MCF 10A (cell line): ENCODE results near the gene SLF2. TPM values are rescaled to one million over a fixed set of nuclear protein-coding genes. Genes with fewer than 3 reads are reported as not detected.

Experiments used
- BruUV-seq: library from RNA; stranded (reverse); fragments of 400-500 nt; replicated peaks from 2 replicates; lab custom pipeline; 2021; lab: Mats Ljungman, UMichigan
- CTCF ChIA-PET: fragments of 300-600 bp; sonication (Branson Sonifier 250); formaldehyde crosslinking; extraction: SDS; loops from one replicate; lab custom pipeline; 2021; ENCODE audit warnings: antibody characterized with exemption, inconsistent platforms; lab: Yijun Ruan, JAX
- POLR2A ChIA-PET: fragments of 300-600, 350-650 bp; sonication (Branson Sonifier 250); formaldehyde crosslinking; extraction: SDS; loops from one replicate; lab custom pipeline; 2020; ENCODE audit warnings: antibody characterized with exemption, inconsistent platforms; lab: Yijun Ruan, JAX
- DNase-seq: peaks from one replicate; pipeline ENCODE4 v3.0.0-alpha.2; 2018; ENCODE audit not compliant: unreplicated experiment
- H3K27ac Mint-ChIP-seq: one replicate; pipeline ENCODE4 v1.8.0; 2022; ENCODE audit warnings: mild to moderate bottlenecking, low read depth, mixed read lengths; ENCODE audit not compliant: unreplicated experiment
- H3K27me3 Mint-ChIP-seq: one replicate; pipeline ENCODE4 v1.8.0; 2022; ENCODE audit warnings: mixed read lengths; ENCODE audit not compliant: insufficient read depth, unreplicated experiment
- H3K36me3 Mint-ChIP-seq: one replicate; pipeline ENCODE4 v1.8.0; 2022; ENCODE audit warnings: mild to moderate bottlenecking, moderate library complexity, mixed read lengths; ENCODE audit not compliant: insufficient read depth, unreplicated experiment
- H3K4me1 Mint-ChIP-seq: one replicate; pipeline ENCODE4 v1.8.0; 2022; ENCODE audit warnings: mixed read lengths; ENCODE audit not compliant: insufficient read depth, unreplicated experiment
- H3K4me3 Mint-ChIP-seq: one replicate; pipeline ENCODE4 v1.8.0; 2022; ENCODE audit warnings: mild to moderate bottlenecking, moderate library complexity, mixed read lengths; ENCODE audit not compliant: unreplicated experiment
- H3K9me3 Mint-ChIP-seq: one replicate; pipeline ENCODE4 v1.8.0; 2022; ENCODE audit warnings: mixed read lengths; ENCODE audit not compliant: unreplicated experiment
- intact Hi-C: fragments of 100-400 bp; cut with micrococcal nuclease; formaldehyde crosslinking; loops from 2 replicates; pipeline ENCODE4 v1.14.1; 2022
- total RNA-seq: library from RNA; stranded (reverse); gene quantifications from 2 replicates; pipeline ENCODE4 v1.2.3, GENCODE V29; 2022
- TF ChIP-seq, protein P1 (sequence below): fragments of 200-600 bp; IDR thresholded peaks from one replicate; pipeline ENCODE4 v1.8.0; 2022; ENCODE audit warnings: antibody characterized with exemption, mild to moderate bottlenecking; ENCODE audit not compliant: unreplicated experiment

SLF2 gene
- total RNA-seq, 1 experiment from 2014 or later: 27.0 TPM

DNA sequence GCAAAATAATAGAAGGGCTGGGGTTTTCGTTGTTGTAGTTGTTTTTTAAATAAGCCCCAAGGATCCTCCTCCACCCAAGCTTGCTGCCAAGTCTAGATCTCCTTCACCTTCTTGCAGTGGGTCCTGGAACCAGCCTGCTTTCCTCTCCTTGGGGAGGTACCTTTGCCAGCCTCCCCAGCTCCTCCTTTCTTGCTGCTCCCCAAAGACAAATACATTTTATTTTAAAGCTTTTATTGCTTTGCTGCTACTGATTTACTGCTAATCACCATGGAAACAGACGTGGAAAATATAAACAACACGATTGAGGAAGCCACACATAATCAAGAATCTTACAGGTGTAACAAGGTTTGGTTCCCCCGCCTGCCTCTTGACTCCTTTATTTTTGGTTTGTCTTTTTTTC is 17.4 kb upstream of the SLF2 start:
- H3K4me3 Mint-ChIP-seq: no peak overlapping the region
- no peaks in the 10 kb centered on the region for H3K27me3 Mint-ChIP-seq
- H3K9me3 Mint-ChIP-seq: no peaks in the 10 kb centered on the region
- ChIA-PET POLR2A (interaction anchor here (1.7 kb wide), 1 partner anchor 17 kb away, joined by 3 read pairs; the partner anchor contains the start of gene SLF2), CTCF (interaction anchor here (0.7 kb wide), 1 partner anchor 16 kb away, joined by 3 read pairs; no protein-coding TSS in a partner anchor)
- no peaks in the 10 kb centered on the region for H3K36me3 Mint-ChIP-seq
- no peak for DNase-seq
- TF ChIP-seq, protein P1, sequence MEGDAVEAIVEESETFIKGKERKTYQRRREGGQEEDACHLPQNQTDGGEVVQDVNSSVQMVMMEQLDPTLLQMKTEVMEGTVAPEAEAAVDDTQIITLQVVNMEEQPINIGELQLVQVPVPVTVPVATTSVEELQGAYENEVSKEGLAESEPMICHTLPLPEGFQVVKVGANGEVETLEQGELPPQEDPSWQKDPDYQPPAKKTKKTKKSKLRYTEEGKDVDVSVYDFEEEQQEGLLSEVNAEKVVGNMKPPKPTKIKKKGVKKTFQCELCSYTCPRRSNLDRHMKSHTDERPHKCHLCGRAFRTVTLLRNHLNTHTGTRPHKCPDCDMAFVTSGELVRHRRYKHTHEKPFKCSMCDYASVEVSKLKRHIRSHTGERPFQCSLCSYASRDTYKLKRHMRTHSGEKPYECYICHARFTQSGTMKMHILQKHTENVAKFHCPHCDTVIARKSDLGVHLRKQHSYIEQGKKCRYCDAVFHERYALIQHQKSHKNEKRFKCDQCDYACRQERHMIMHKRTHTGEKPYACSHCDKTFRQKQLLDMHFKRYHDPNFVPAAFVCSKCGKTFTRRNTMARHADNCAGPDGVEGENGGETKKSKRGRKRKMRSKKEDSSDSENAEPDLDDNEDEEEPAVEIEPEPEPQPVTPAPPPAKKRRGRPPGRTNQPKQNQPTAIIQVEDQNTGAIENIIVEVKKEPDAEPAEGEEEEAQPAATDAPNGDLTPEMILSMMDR: no peak
- no peak overlapping the region for H3K27ac Mint-ChIP-seq
- intact Hi-C loops: no loop called here
- BruUV-seq: no TSS peak
- peaks cover 8% of the 10 kb centered on the region for H3K4me1 Mint-ChIP-seq

DNA sequence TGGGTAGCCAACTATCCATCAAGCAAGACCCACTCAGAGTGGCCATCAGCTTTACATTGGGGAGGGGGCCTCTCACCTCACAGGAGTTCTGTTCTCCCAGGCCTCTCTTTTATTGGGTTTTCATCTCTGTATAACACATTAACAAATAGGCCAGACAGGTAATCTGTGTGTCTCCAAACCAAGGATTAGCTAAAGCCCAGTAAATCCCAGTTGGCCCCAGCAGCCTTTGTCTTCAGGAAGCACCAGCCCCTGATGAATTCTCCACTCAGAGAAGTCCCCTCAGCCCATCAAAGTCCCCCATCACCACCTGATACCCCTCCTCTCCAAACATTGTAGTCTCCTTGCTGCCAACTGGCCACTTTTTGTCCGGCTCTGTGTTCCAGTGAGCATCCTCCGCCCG is 16.9 kb upstream of the SLF2 start:
- ChIA-PET POLR2A (interaction anchor here (1.8 kb wide), 1 partner anchor 16 kb away, joined by 12 read pairs; no protein-coding TSS in a partner anchor), CTCF (interaction anchor here (0.6 to 0.9 kb wide), 4 partner anchors 18 to 361 kb away, joined by 3 to 4 read pairs (median 4); partner anchors contain the start of gene HIF1AN)
- H3K4me3 Mint-ChIP-seq: no peak overlapping the region
- H3K27ac Mint-ChIP-seq: no peak overlapping the region
- intact Hi-C loops: no loop called here
- no TSS peak for BruUV-seq
- no peaks in the 10 kb centered on the region for H3K9me3 Mint-ChIP-seq
- H3K36me3 Mint-ChIP-seq: no peaks in the 10 kb centered on the region
- no peaks in the 10 kb centered on the region for H3K27me3 Mint-ChIP-seq
- TF ChIP-seq, protein P1: no peak
- DNase-seq: no peak
- peaks cover 3% of the 10 kb centered on the region for H3K4me1 Mint-ChIP-seq

DNA sequence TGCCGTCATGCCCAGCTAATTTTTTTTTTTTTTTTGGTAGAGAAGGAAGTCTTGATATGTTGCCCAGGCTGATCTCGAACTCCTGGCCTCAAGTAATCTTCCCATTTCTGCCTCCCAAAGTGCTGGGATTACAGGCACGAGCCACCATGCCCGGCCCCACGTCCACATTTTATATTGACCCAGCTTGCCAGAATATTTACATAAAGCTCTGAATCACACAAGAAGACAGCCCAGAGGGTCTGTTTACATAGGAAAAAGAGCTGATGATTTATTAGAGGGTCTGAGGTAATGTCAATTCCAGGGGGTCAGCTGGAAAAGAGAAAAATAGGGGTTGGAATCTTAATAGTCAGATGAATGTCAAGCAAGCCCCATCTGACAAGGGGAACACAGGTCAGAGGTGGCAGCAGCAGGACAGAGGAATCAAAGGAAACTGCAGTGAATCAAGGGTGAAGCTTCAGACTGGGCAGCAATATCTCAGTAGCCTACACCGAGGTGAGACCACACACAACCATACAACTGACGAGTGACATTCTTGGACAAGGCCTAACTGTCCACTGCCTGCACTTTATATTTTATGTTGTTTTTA is 15.8 kb upstream of the SLF2 start:
- Mint-ChIP-seq H3K9me3 (no peaks in the 10 kb centered on the region), H3K27me3 (no peaks in the 10 kb centered on the region), H3K36me3 (no peaks in the 10 kb centered on the region), H3K27ac (no peak overlapping the region), H3K4me1 (no peaks in the 10 kb centered on the region), H3K4me3 (no peak overlapping the region)
- DNase-seq: no peak
- BruUV-seq: no TSS peak
- intact Hi-C loops: no loop called here
- POLR2A ChIA-PET: interaction anchor here (0.6 to 1.8 kb wide), 3 partner anchors 15 to 293 kb away, joined by 3 to 12 read pairs (median 3); no protein-coding TSS in a partner anchor
- CTCF ChIA-PET: interaction anchor here (0.7 to 0.9 kb wide), 2 partner anchors 19 to 174 kb away, joined by 3 to 4 read pairs; no protein-coding TSS in a partner anchor
- TF ChIP-seq, protein P1: no peak

DNA sequence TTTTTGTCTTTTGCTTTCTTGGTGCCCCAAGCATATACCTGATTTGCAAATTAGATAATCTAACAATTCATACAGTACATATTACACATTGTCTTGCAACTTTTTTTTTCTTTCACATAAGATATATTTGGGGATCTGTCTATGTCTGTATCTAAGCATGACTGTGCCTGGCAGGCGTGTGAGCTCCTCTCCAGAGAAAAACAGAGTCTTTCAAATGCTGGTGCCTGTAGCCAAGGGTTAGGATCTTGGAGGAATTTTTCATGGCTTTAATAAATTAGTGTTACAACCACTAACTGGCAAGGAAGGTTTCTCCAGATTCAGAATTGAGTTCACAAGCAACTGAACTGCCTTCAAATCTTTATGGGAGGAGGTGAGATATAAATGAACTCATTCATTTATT is 14.8 kb upstream of the SLF2 start:
- Mint-ChIP-seq H3K4me3 (no peak overlapping the region), H3K9me3 (no peaks in the 10 kb centered on the region), H3K27me3 (no peaks in the 10 kb centered on the region), H3K4me1 (no peaks in the 10 kb centered on the region), H3K36me3 (no peaks in the 10 kb centered on the region), H3K27ac (no peak overlapping the region)
- intact Hi-C loops: no loop called here
- no TSS peak for BruUV-seq
- CTCF ChIA-PET: no interaction called here
- no peak for DNase-seq
- POLR2A ChIA-PET: no interaction called here
- TF ChIP-seq, protein P1: no peak
